ENCODE measurements around the gene MAP3K4.
A peak's percentile ranks its signal among the peaks of the same experiment; 100 is the strongest.

The MAP3K4 gene

GRCh38 chr6:160991406-160992060 lies at the start of gene MAP3K4:
MAP3K4 (plus strand) TSS chr6:160991769; CDS start chr6:160991932, 163 bp downstream.
- peak; percentile 59 for DNase-seq

GRCh38 chr6:160943997-160944396 lies 47.6 kb upstream of the MAP3K4 start:
- no peak for DNase-seq

GRCh38 chr6:160945516-160946177 lies 45.9 kb upstream of the MAP3K4 start:
- no peak for DNase-seq

- no peak for DNase-seq
These were observed 42.0 kb upstream of the MAP3K4 start for GRCh38 chr6:160949531-160949930.

GRCh38 chr6:160950507-160950906 lies 41.1 kb upstream of the MAP3K4 start:
- DNase-seq = peak; percentile 45

GRCh38 chr6:160951187-160952030 lies 40.2 kb upstream of the MAP3K4 start:
- DNase-seq = no peak

- no peak for DNase-seq
These were observed 38.8 kb upstream of the MAP3K4 start for GRCh38 chr6:160952633-160953281.

- no peak for DNase-seq
These were observed 35.9 kb upstream of the MAP3K4 start for GRCh38 chr6:160955508-160956295.

- DNase-seq = no peak
These were observed 35.1 kb upstream of the MAP3K4 start for GRCh38 chr6:160956300-160957035.

GRCh38 chr6:160959726-160960435 lies 31.7 kb upstream of the MAP3K4 start:
- DNase-seq = no peak

GRCh38 chr6:160960839-160961238 lies 30.7 kb upstream of the MAP3K4 start:
- DNase-seq = no peak

GRCh38 chr6:160962835-160963623 lies 28.5 kb upstream of the MAP3K4 start:
- no peak for DNase-seq

- no peak for DNase-seq
These were observed 27.9 kb upstream of the MAP3K4 start for GRCh38 chr6:160963651-160964050.

- no peak for DNase-seq
These were observed 25.7 kb upstream of the MAP3K4 start for GRCh38 chr6:160965893-160966292.

- no peak for DNase-seq
These were observed 24.9 kb upstream of the MAP3K4 start for GRCh38 chr6:160966493-160967229.

GRCh38 chr6:160967351-160967750 lies 24.2 kb upstream of the MAP3K4 start:
- DNase-seq = no peak

GRCh38 chr6:160967833-160968232 lies 23.7 kb upstream of the MAP3K4 start:
- DNase-seq = no peak

GRCh38 chr6:160971171-160971570 lies 20.4 kb upstream of the MAP3K4 start:
- DNase-seq = no peak

- no peak for DNase-seq
These were observed 19.5 kb upstream of the MAP3K4 start for GRCh38 chr6:160972111-160972510.
